ENCODE measurements around the gene ZNF175.

ZNF175 gene

DNA sequence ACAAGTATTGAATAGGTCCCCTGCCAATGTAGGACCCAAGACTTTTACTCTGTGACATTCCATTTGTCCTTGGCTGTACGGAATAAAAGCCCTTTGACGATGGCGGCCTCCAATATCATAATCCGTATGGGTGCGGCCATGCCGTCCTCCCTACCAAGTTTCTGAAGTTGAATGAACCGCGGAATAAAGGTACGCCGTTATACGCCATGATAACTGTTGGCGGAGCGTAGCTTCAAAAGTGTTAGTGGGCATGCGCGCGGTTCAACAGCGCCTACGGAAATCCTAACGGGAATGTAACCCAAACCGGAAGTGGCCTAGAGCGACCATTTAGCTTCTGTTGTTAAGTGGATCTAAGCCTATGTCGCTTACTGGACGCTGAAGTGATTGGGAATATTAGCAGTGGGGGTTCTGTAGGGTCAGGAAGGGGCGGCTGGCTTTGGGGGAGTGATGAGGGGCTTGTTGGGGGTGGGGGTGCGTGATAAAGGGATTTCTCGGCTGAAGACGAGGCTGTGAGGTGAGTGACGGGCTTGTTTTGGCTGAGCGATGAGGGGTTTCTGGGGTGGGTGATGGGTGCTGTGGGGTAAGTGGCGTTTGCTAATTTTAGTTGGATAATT lies at the start of gene ZNF175:
TSS of gene ZNF175 (plus strand) at position 322 of the 614 bp plus-strand sequence. CDS start 2,047 bp downstream, outside the sequence.
- DNase-seq = peak; percentile 19 to 90

DNA sequence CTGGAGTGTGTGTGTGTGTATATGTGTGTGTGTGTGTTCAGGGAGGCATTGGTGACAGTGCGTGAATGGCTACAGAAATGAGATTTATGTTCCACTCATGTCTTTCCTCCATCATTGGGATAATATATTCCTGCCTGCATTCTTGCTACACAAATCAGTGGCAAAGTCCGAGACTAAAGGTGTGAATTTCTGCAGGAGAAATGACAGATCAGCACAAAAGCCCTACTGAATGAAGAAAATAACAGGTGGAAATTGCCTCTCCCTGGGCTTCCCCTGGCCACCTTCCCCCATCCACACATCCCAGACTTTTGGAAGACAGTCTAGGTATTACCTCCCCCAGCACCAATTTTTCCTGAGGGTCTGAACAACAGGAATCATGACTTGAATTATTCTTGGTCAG lies 49.7 kb upstream of the ZNF175 start:
- DNase-seq = no peak

DNA sequence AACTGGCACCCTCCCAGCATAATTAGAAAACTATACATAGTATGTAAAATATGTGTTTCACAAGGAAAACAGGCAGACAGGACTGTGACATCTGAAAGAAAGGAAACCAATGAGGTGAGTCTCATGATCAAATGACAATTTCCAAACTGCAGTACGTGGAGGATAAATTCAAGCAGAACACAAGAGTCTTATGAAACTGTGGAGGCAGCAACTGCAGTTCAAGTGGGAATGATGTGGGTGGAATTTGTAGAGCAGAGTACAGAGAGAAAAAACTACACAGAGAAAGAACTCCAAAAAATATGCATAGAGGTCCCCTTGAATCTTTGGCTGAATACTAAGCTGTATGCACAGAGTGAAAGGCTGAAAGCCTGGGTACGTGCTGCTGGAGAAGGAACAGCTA lies 49.3 kb upstream of the ZNF175 start:
- DNase-seq = no peak

DNA sequence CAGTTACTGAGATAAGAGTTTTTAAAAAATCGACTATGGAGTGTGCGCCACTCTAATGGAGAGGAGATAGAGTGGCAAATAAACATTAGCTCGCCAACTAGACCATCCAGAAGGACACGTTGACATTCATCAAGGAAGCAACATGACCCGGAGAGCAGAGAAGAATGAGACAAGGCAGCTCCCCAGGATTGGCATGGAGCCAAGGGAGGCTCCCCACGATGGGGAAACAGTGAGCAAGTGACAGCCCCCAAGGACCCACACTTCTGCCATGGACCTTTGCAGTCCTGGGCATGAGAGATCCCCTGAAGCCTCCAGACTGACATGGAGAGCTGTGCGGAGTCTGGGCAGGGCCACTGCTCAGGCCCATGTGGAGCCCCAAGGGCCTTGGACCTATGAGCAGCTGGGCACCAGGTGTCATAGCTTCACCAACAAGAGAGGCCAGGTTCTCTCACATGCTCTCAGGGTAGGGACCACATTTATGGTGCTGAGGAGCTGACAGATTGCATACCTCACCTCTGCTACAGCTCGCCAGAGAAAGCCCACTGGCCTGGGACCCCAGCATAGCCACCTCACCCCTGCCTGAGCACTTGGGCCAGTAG lies 46.3 kb upstream of the ZNF175 start:
- no peak for DNase-seq

DNA sequence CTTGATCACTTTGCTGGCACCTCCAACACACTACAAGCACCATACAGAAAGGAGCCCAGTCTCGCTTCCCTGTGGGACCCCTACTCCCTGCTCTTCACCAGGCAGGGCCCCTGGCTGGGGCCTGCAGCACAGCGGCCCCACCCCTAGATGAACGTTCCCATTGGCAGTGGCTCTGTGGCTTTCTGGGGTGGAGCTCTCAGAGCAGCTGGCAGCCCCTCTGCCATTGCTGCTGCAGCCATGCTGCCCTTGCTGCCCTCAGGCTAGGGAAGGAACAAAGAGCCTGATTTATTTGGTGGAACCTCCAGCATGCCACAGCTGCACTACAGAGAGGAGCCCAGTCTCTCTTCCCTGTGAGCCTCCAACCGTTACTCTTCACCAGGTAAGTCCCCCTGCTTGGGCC lies 45.4 kb upstream of the ZNF175 start:
- no peak for DNase-seq

DNA sequence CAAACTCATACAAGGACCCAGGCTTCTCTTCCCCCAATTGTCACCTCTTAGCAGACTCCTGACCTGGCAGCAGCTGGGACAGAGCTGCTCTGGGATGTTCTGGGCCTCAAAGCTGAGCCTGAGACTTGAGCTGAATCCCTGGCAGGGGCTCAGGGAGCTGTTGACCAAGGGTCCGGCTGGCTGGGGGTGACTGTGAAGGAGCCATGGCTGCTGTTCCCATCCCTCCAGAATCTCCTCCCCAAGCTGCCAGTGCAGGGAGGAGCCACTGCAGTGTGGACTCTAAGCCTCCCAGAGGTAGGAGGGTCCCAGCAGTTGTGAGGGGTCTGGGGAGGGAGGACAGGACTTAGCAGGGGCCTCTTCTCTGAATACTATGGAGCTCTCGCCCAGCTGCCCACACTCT lies 41.8 kb upstream of the ZNF175 start:
- no peak for DNase-seq

DNA sequence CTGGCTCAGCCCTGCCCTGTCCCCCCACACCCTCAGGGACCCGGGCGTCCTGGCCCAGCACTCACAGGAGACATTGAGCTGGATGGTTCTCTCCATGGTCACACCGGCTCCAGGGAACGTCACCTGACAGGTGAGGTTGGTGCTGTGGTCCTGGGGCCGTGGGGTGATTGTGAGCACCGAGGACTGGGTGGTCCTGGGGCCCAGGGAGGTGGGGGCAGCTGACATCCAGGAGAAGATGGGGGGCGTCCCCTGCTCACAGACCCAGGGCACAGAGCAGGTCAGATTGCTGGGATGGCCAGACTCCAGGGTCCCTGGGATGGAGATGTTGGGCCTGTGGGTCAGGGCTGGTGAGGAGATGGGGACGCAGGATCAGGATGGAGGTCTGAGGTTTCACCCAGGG lies 40.5 kb upstream of the ZNF175 start:
- DNase-seq = no peak

DNA sequence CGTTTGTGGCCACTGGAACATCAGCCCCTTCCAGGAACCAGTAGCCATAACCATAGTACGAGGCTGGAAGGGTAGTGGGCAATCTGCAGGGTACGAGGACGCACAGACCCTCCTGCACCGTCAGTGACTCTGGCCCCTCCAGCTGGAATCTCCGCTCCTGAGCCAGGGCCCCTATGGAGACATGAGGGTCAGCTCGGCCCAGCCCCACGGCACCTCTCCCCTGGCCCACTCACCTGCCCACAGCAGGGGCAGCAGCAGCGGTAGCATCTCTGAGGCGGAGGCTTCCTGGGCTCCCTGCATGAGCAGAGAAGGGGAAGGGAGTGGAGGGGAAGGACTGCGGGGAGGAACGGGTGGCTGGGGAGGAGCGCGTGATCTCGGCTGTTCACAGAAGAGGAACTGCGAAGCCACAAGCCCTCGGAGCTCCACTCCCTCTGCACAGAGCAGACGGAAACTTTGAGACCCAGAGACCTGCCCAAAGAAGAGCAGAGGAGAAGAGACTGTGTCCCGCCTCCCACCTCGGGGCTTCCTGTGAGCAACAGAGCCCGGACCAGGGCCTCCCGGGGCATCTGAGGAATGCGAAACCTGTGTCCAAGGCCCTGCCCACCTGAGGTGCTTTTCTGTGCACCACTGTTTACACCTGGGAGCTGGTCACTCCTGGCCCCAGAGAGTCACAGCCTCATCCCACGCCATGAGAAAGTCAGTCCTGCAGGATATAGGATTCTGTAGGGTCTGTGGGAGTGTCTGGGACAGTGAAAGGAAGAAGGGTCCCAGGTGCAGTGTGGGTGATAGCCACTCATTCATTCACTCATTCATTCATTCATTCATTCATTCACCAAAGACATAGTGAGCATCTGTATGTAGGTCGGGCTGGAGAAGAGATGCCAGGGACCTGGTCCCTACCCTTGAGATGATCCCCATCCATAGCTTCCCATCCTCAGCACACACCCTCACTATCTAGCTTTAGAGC lies 39.5 kb upstream of the ZNF175 start, which contains the start of gene SIGLEC6:
TSS of gene SIGLEC6 (minus strand) at position 322 of the 967 bp plus-strand sequence. CDS start at position 300, 22 bp downstream.
- DNase-seq = no peak

DNA sequence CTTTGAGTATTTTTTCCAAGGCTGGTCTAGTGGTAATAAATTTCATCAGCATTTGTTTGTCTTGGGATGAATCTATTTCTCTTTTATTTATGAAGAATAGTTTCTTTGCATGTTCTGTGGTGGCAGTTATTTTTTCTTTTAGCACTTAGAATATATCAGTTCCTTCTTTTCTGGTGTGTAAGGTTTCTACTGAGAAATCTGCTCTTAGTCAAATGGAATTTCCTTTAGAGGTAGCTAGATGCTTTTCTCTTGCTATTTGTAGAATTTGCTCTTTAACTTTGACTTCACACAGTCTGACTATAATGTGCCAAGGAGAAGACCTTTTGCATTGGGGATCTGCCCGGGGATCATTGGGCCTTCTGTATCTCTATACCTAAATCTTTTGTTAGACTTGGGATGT lies 35.5 kb upstream of the ZNF175 start:
- no peak for DNase-seq

DNA sequence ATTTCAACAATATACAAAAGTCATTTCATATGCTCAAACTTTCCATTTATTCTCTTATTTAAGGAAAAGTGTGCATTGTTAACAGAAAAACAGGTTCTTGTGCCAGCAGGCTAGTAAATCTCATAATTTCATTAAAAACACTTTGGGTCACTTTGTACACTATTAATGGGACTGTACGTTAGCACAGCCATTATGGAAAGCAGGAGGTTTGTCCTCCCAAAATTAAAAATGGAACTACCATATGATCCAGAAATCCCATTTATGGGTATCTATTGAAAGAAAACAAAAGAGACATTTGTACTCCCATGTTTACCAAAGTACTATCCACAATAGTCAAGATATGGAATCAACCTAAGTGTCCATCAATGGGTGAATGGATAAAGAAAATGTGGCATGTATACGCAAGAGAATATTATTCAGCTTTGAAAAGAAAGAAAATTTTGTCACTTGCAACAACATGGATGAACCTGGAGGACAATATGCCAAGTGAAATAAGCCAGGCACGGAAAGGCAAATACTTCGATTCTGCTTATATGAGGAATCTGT lies 31.2 kb upstream of the ZNF175 start:
- DNase-seq = no peak

DNA sequence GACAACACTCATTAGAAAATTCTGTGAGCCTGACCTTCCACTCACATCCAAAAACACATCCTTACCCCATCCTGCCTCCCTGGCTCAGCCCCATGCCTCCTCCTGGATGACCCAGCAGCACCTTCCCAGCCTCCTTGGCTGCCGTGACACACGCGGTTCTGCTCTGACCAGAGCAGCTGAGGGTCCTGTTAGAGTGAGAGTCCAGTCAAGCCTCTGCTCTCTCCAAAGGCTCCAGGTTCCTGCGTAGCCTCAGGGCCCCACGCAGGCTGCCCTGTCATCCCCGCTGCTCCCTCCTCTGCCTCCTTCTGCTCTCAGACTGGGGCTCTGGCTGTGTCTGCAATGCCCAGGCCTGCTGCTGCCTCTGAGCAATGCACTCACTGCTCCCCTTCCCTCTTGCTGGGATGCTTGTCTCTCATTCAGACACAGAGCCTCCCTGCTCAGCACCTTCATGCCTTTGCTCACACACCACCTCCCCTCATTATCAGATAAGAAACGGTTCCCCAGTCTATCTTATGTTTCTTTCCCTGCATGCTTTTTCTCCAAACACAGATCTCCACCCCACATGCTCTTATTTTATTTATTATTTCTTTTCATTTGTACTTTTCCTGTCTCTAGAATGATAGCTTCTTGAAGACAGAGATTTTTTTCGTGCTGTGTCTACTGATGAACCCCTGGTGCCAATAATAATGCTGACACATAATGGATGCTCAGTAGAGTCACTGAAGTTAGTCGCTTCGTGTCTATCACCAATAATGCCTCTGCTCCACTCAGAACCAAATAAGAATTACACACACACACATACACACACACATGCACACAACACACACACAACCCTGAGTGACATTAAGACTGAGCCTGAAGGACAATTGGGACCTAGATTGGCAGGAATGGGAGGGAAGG lies 29.4 kb upstream of the ZNF175 start:
- no peak for DNase-seq

DNA sequence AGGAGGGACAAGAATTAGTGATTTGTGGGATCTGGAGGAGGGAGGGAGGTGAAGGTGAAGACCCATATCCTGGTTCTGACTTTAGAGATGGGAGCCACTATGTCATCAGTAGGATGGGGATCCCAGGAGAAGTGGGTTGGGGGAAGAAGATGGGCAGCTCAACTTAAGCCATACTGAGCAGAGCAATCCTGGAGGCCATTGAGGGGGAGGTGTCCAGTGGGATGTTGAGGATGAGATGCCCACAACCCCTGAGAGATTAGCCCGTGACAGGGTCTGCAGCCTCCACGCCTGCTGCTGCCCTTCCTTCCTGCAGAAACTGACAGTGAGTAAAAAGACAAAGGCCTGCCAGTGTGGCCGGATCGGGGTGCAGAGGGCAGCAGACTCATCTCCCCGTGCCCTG lies 28.4 kb upstream of the ZNF175 start:
- DNase-seq = no peak

DNA sequence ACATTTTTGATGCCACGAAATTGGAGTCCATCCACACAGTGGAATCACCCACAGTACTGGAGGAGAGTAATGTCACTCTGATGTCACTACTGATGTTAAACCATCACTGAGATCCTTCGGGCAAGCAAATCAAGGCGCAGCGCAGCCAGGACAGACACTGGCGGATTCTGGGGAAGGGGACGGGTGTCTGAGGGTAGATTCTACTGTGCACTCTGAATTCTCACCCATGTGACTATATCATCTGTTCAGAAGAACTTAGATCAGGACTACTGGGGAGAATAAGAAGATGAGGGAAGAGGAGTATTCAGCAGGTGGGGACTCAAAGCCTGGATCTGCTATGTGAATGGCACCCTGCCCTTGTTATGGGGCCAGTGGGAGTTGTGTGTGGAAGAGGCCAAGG lies 27.0 kb upstream of the ZNF175 start:
- no peak for DNase-seq

DNA sequence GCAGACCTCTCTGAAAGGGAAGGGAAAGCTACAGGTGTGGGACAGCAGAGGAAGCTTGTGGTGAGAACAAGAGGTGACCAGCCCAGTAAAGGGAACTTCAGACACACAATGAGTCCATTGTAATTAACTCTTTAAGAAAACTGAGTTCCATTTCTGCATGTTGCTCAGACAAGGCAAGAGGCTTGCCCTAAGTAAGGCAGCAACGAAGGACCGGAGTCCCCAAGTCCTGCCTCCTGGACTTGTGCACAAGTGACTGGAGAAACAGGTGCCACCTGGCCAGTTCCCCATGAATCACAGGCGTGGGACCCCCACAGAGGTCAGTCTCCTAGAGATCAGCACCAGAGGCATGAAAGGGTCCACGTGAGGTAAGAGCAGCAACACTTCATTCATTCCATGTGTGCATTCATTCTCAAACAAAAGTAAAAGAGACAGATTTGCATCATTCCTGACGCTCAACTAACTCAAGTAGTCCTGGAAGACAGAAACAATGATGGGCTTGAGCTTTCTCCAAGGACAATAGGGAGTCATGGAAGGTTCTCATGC lies 24.9 kb upstream of the ZNF175 start:
- DNase-seq = no peak

DNA sequence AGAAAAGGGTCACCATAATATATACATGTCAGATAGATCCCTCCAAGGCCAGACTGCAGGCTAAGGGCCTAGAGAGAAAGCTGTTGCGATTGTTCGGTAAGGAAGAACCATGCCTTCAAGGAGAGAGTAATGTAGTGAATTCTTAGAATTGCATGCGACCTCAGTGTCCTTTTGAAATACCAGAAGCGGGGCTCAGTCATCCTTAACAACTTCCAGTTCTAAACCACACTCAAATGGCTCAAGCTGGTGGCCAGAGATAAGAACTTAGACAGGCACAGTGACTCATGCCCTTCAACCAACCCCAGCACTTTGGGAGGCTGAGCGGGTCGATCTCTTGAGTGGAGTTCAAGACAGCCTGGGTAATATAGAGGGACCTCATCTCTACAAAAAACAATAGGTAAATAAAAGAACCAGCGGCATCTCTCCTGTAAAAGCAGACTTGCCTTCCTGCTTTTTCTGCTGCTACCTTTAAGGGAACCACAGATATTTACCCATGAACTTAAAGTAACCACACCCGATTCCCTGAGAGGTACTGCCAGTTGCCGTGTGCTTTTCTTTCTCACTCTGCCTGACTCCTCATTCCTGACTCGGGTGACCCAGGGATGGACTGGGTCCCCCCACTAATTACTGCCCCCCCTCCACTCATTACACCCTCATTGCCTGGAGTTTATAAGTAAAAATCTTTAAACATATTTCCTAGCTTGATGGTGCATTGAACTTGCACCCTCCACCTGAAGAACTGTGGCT lies 24.3 kb upstream of the ZNF175 start:
- no peak for DNase-seq

DNA sequence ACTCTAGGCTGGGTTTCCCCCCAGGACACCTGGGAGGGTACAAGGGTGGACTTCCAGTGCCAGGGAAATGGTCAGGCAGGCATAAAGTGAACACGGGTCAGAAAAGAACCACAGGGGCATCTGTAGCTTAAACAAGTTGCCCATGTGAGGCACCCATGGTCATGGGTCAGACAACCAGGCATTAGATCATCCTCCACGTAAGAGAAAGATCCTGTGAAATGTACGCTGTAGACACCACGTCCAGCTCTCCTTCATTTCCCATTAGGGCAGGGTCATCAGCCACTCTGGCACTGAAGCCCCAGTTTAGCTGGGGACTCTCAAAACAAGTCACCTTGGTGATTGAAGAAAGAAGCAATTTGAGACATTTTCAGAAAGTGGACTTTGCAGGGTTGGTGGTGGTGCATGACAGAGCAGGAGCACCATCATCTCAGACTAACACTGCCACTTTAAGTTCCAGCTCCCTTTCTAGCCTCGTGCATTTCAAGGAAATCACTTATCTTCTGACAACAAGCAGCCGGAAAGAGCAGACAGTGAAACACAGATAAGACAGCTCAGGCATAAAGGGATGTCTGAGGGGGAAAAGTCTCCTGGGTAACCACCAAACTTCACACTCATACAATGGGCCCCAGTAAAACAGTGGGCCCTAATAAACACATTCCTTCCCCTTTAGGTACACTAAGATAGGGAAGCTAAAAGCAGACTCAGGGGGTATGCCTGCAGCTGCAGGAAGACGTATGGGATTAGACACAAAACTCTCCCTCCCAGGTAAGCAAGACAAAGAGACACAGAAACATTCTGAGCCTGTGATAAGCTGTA lies 23.5 kb upstream of the ZNF175 start:
- no peak for DNase-seq

DNA sequence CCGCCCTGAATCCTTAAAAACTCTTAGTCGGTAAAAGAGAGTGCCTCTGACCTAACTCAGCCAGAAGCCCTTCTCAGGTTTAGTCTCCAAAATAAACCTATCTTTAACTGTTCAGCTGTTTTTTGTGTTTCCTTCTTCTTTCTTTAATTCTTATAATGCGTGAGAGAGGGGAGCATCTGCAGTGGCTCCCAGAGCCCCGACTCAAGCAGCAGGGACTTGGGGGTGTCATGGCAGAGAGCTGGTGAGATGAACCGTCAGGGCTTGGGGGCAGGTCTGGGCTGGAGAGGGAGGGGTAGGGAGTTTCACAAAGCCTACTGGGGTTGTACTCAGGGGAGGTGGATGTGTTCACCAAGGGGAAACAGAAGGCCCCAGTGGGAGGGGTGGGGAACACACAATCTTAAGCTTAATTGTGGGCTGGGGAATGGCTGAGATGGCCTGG lies 22.9 kb upstream of the ZNF175 start:
- DNase-seq = no peak

DNA sequence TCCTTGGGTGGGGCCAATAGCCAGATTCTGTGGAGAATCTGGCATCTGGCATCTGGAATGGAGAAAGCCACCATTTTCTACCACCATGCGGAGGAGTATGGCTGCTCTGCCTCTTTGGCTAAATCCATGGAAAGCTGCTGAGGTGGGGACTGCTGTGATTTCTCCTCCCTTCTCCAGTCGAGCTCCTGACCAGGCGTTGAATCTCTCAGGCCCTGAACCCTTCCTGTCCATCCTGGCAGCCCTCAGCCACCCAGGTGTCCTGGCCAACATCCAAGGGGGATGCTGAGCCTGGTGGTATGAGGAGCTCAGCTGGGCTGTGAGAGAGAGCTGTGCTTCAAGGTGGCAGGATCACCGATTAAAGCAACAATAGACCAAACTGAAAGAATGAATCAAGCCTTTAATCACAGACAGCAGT lies 22.2 kb upstream of the ZNF175 start:
- no peak for DNase-seq

DNA sequence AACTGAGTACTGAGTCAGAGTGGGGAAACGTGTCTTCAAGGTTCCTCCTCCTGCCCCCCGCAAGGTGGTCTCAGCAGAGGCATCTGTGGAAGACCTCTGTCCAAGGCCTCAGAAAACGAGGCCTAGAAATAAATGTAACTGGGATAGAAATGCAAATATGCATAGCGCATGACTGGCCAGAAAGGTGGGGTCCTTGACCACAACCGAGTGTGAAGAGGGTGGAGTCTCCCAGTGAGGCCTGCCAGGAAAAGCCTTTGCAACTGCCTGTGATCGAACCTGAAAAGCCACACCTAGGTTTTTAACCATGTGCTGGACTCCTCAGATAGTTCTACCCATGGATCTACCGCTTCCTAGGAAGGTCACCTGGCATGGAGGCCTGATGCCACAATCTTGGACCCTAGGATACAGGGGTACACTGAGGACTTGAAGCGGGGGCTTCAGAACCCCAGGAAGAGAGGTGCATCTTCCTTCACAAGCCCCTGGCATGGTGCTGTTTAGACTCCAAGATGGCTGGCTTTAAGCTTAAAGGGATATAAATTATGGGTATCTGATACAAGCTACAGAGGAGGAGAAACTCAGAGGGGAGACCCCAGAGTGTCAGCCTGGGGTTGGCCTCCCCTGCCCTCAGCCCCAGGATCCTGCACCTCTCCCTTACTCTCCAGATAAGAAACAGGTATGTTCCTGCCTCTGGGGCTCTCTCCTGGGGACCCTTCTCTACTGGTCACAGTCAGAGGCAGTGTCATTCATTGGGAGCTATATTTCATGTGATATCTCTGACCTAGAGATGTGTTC lies 21.4 kb upstream of the ZNF175 start:
- no peak for DNase-seq

Measured in cerebellar nuclear complex (tissue), 1 donor.